HK-2 (cell line): ENCODE results near the gene MIPEP.
"Not testable (repeated sequence)": the region's sequence is repeated elsewhere in the genome, so short reads cannot be mapped to it uniquely, and the experiment has no call there.

Experiments used
- DNase-seq: peaks from one replicate; pipeline ENCODE4 v3.0.0-alpha.2; 2018; ENCODE audit not compliant: unreplicated experiment

The MIPEP gene

GRCh38 chr13:23776698-23777574 is 112.3 kb downstream of the MIPEP start:
- DNase-seq, result no peak

- DNase-seq, result no peak
Measured at GRCh38 chr13:23772717-23773116, 116.5 kb downstream of the MIPEP start.

- no peak for DNase-seq
Measured at GRCh38 chr13:23771956-23772355, 117.2 kb downstream of the MIPEP start.

GRCh38 chr13:23771552-23771951 is 117.6 kb downstream of the MIPEP start:
- DNase-seq, result no peak

- DNase-seq, result no peak
Measured at GRCh38 chr13:23770973-23771372, 118.2 kb downstream of the MIPEP start.

- no peak for DNase-seq
Measured at GRCh38 chr13:23770428-23770827, 118.8 kb downstream of the MIPEP start.

GRCh38 chr13:23769401-23769800 is 119.8 kb downstream of the MIPEP start:
- no peak for DNase-seq

GRCh38 chr13:23767838-23768237 is 121.4 kb downstream of the MIPEP start:
- no peak for DNase-seq

- no peak for DNase-seq
Measured at GRCh38 chr13:23766939-23767338, 122.3 kb downstream of the MIPEP start.

GRCh38 chr13:23766283-23766682 is 122.9 kb downstream of the MIPEP start:
- no peak for DNase-seq

- no peak for DNase-seq
Measured at GRCh38 chr13:23765531-23765930, 123.7 kb downstream of the MIPEP start.

GRCh38 chr13:23763318-23763717 is 125.9 kb downstream of the MIPEP start:
- DNase-seq, result no peak

GRCh38 chr13:23761760-23762159 is 127.4 kb downstream of the MIPEP start:
- DNase-seq, result not testable (repeated sequence)

GRCh38 chr13:23760000-23760399 is 129.2 kb downstream of the MIPEP start:
- DNase-seq, result no peak

- no peak for DNase-seq
Measured at GRCh38 chr13:23758798-23759527, 130.2 kb downstream of the MIPEP start.

- DNase-seq, result no peak
Measured at GRCh38 chr13:23754997-23755396, 134.2 kb downstream of the MIPEP start.

- DNase-seq, result no peak
Measured at GRCh38 chr13:23754506-23754905, 134.7 kb downstream of the MIPEP start.

GRCh38 chr13:23753458-23753857 is 135.7 kb downstream of the MIPEP start:
- no peak for DNase-seq

- no peak for DNase-seq
Measured at GRCh38 chr13:23752111-23753001, 136.8 kb downstream of the MIPEP start.

- DNase-seq, result no peak
Measured at GRCh38 chr13:23751195-23751594, 138.0 kb downstream of the MIPEP start.

- no peak for DNase-seq
Measured at GRCh38 chr13:23750383-23751121, 138.6 kb downstream of the MIPEP start.
